Central memory CD4-positive, alpha-beta T cell (primary cell): ENCODE measurements around the gene BCL2A1.
"Not testable (repeated sequence)": the region's sequence is repeated elsewhere in the genome, so short reads cannot be mapped to it uniquely, and the experiment has no call there.

ENCODE experiments used
- DNase-seq: peaks from one replicate; pipeline ENCODE4 v3.0.0; 2022
- total RNA-seq, 3 experiments: gene quantifications; one replicate each; lab custom pipeline; 2026; lab: John Stamatoyannopoulos, UW

Gene BCL2A1
- total RNA-seq: 10.9 to 116 (median 21.4) reads per million in 3 experiments

DNA sequence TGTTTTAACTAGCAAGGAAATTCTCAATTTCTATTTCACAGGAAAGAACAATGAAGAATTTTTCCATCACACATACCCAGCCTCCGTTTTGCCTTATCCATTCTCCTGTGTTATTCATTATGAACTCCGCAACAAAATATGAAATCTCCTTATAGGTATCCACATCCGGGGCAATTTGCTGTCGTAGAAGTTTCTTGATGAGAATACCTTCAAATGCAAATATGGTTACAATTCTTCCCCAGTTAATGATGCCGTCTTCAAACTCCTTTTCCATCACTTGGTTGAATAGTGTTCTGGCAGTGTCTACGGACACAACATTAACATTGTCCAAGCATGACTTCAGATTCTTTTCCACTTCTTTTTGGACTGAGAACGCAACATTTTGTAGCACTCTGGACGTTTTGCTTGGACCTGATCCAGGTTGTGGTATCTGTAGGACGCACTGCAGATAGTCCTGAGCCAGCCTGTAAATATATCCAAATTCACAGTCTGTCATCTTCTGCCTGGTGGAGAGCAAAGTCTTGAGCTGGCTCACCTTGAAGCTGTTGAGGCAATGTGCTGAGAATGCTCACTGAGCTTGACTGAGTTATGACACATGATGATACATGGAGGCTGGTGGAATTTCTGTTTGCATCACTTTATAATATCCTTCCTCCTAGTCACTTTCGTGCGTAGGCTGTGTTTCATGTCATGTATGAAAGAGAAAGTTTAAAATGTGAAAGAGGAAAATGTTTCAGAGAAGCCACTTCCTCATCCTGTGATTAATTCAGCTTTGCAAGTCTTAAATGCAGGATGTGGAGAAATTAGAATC, at the start of gene BCL2A1:
BCL2A1 (minus strand) TSS at position 573 of the 811 bp plus-strand sequence; CDS start at position 496, 77 bp downstream.
- peak; percentile 75 for DNase-seq

DNA sequence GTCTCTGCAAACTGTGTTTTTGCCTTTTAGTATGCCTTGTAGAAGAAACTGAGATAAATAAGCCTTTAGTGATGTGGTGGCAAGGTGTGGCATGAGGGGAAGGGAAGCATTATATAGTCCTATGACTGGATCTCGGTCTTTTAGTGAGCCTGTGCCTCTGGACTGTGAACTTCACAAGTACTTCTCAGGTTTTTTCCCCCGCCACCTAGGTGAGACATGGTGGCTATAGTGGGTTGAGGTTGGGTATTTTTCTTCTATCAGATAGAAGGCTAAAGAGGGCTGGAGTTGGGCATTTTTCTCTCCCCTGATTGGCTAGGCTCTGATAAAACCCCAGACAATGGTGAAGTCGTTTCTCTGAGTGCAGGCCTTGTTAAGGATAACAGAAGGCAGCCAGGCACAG, 49.7 kb upstream of the BCL2A1 start:
- no peak for DNase-seq

DNA sequence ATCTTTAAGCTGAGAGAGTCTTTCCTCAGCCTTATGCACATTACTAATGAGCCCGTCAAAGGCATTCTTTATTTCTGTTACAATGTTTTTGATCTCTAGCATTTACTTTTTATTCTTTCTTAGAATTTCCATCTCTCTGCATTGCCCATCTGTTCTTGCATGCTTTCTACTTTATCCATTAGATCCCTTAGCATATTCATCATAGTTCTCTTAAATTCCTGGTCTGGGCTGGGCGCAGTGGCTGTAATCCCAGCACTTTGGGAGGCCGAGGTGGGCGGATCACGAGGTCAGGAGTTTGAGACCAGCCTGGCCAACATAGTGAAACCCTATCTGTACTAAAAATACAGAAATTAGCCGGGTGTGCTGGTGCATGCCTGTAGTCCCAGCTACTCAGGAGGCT, 49.2 kb upstream of the BCL2A1 start:
- DNase-seq: not testable (repeated sequence)

DNA sequence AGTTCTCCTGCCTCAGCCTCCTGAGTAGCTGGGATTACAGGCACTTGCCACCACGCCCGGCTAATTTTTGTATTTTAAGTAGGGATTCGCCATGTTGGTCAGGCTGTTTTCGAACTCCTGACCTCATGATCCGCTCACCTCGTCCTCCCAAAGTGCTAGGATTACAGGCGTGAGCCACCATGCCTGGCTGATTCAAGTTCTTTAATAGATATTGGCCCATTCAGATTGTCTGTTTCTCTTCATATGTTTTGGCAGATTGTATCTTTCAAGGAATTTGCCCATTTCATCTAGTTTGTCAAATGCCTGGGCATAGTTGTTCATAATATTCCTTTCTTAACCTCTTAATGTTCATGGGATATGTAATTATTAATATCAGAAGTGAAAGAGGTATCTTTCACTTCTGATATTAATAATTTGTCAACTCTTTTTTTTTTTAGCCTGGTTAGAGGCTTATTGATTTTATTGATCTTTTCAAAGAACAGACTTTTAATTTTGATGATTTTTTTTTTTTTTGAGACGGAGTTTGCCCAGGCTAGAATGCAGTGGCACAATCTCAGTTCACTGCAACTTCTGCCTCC, 48.3 kb upstream of the BCL2A1 start:
- no peak for DNase-seq

DNA sequence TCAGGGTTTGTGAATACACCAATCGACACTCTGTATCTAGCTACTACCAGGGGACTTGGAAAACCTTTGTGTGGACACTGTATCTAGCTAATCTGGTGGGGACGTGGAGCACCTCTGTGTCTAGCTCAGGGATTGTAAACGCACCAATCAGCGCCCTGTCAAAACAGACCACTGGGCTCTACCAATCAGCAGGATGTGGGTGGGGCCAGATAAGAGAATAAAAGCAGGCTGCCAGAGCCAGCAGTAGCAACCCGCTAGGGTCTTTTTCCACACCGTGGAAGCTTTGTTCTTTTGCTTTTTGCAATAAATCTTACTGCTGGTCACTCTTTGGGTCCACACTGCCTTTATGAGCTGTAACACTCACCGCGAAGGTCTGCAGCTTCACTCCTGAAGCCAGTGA, 46.1 kb upstream of the BCL2A1 start:
- not testable (repeated sequence) for DNase-seq

DNA sequence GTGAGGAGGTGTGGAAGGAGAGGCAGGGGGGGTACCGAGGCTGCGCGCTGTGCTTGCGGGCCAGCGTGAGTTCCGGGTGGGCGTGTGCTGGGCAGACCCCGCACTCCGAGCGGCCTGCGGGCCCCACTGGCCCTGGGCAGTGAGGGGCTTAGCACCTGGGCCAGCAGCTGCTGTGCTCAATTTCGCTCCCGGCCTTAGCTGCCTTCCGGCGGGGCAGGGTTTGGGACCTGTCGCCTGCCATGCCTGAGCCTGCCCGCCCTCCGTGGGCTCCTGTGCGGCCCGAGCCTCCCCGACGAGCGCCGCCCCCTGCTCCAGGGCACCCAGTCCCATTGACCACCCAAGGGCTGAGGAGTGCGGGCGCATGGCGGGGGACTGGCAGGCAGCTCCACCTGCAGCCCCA, 45.5 kb upstream of the BCL2A1 start:
- not testable (repeated sequence) for DNase-seq

DNA sequence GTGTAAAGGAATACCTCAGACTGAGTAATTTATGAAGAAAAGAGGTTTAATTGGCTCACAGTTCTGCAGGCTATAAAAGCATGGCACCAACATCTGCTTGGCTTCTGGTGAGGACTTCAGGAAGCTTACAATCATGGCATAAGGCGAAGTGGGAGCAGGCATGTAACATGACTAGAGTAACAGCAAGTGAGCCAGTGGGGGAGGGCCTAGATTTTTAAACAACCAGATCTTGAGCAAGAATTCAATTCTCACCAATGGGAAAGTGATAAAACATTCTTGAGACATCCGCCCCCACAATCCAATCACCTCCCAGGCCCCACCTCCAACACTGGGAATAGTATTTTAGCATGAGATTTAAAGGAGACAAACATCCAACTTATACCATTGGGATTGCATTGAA, 44.2 kb upstream of the BCL2A1 start:
- DNase-seq: no peak

DNA sequence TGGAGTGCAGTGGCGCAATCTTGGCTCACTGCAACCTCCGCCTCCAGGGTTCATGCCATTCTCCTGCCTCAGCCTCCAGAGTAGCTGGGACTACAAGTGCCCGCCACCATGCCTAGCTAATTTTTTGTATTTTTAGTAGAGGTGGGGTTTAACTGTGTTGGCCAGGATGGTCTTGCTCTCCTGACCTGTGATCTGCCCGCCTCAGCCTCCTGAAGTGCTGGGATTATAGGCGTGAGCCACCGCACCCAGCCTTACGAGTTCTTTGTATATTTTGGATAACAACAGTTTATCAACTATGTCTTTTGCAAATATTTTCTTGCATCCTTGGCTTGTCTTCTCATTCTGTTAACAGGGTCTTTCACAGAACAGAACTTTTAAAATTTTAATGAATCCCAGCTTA, 43.2 kb upstream of the BCL2A1 start:
- not testable (repeated sequence) for DNase-seq

DNA sequence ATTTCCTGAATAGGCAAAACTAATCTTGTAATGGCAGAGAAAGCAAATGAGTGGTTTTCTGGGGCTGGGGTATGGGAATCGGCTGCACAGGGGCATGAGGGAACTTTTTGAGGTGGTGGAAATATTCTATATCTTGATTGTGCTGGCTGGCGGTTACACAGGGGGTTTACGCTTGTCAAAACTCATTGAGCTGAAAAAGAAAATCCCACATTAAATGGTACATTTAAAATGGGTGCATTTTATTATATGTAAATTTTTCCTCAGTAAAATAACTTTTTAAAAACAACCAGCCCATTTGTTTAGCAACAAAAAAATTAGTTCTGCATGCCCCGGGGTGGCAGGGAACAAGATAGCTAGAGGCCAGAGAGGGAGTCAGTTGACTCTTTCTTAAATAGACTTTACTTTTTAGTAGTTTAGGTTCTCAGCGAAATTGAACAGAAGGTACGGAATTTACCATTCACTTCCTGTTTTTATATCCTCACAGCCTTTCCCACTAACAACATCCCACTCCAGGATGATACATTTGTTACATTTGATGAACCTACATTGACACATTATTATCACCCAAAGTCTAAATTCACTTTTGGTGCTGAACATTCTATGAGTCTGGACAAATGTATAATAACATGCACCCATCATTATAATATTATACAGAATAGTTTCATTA, 41.2 kb upstream of the BCL2A1 start:
- no peak for DNase-seq

DNA sequence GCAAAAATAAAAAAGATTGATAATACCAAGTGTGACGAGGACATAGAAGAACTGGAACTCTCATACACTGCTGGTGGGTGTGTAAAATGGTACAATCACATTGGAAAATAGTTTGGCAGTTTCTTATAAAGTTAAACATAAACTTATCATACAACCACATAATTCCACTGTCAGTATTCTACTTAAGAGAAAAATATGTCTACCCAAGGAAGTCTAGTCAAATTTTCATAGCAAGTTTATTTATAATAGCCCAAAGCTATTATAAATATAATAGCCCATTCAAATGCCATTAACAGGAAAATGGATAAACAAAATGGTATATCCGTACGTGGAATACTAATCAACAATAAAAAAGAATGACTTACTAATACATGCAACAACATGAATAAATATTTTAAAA, 40.6 kb upstream of the BCL2A1 start:
- DNase-seq: no peak

DNA sequence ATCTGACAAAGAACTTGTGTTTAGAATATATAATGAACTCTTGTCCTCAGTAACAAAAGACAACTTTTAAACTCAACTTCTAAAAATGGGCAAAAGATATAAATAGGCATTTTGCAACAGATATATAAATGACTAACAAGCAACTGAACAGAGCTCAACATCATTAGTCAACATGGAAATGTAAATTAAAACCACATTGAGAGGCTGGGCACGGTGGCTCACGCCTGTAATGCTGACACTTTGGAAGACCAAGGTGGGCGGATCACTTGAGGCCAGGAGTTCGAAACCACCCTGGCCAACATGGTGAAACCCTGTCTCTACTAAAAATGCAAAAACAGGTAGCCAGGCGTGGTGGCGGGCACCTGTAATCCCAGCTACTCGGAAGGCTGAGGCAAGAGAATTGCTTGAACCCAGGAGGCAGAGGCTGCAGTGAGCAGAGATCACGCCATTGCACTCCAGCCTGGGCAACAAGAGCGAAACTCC, 40.1 kb upstream of the BCL2A1 start:
- DNase-seq: not testable (repeated sequence)

DNA sequence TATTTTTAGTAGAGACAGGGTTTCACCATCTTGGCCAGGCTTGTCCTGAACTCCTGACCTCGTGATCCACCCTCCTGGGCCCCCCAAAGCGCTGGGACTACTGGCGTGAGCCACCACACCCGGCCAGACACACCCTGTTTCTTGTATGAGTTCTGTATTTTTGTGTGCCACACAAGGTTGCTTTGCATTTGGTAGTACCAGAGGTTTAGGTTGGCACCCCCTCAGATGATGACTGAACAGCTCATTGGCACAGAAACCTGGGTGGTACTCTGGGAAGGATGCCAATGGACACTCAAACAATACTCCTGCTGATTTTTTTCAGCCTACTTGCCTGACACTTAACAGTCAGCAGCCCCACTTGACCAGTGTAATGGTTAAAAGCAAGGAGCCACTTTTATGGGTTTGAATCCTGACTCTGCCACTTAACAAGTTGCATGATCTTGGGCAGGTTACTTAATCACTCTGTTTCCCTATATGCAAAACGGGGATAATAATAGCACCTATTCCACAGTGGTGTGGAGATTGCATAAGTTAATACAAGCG, 39.2 kb upstream of the BCL2A1 start:
- no peak for DNase-seq

DNA sequence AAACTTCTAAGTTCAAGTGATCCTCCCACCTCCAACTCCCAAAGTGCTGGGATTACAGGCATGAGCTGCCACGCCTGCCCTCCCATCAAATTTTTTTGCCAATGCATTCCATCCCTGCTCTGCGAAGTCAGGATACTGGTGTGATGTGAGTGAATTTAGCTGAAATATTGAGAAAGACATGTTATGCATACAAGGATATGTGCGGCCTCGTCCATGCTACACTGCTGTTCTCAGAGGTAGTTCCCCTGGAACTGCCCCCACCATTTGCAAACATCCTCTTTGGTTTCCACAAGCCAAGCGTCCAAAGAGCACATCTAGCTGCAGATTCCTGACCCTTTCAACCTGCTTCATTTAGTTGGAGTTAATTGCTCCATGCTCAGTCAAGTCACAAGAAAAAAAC, 36.5 kb upstream of the BCL2A1 start:
- no peak for DNase-seq

DNA sequence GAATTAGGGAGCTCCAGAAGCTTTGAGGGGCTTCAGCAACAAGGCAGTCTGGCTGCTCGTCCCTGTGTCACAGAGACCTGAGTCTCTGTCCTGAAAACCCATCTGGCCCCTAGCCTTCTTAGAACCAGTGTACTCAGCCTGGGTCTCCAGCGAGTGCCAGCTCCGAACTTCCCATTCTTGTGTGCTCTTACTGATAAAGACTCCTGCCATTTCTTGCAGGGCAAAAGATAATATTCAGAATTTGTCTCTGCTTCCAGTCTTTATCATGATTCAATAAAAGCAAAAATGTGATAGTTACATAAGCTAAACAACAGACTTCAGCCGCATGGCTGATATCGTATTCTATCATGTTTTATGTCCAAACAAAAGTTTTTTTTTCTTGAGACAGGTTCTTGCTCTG, 36.0 kb upstream of the BCL2A1 start:
- no peak for DNase-seq

DNA sequence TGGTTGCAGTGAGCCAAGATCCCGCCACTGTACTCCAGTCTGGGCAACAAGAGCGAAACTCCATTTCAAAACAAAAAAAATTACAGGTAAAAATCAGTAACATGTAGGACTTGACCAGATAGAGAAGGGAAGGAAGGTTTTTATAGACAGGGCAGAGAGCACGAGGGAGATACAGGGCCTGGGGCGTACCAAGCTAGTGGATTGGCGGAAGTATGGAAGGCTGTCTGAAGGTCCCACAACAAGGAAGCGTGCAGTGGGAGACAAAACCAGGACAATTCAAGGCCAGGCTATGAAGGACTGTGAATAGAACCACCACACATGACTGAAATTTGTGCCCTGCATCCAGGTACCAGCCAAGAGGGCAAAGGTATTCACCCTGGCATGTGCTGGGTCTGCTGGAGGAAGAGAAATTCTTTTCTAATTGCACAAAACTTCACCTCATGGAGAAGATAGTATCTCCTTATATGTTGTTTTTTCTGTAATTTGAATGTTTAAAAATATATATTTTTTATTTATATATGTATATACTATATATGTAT, 33.0 kb upstream of the BCL2A1 start:
- DNase-seq: no peak

DNA sequence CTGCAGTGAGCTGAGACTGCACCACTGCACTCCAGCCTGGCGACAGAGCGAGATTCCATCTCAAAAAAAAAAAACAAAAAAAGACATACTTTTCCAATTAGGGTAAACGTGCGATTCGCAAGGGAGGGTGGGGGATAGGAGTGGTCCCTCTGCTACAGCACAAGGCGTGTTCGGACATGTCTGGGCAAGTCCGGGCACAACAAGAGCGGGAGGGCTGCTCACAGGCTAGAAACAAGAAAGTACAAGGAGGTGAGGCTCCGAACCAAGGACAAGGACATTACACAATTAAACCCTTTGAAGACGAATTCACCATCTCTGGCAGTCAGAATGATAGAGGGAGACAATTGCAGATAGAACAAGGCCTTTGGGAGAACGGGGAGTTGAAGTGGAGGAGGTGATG, 32.2 kb upstream of the BCL2A1 start:
- no peak for DNase-seq

DNA sequence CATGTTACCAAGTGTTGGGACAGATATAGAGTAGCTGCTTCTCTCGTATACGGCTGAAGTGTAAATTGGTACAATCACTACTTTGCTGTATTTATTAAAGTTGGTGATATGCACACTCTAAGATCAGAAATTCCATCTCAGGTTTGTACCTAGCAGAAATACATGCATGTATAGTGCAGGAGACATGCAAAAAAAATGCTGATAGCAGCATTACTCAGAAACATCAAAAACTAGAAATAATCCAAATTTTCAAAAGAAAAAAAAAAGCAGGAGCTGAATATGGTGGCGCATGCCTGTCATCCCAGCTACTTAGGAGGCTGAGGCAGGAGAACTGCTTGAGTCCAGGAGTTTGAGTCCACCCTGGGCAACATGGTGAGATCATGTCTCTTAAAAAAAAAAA, 31.3 kb upstream of the BCL2A1 start:
- no peak for DNase-seq

DNA sequence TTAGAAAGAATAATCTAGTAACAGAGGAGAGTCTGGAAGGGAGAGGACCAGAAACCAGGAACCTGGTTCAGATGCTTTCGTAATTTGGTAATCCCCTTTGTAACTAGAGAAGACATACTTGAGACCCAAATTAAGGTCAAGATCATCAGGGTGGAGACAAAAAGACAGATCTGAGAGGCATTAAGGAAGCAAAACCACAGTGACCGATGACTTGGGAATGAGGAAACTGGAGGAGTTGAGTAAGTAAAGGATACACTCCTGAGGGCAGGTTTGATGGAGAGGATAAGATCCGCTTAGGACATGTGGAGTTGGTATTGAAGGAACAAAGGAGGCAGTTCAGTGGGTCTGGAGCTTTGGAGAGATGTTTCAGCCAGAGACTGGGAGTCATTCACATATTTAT, 23.6 kb upstream of the BCL2A1 start:
- no peak for DNase-seq

DNA sequence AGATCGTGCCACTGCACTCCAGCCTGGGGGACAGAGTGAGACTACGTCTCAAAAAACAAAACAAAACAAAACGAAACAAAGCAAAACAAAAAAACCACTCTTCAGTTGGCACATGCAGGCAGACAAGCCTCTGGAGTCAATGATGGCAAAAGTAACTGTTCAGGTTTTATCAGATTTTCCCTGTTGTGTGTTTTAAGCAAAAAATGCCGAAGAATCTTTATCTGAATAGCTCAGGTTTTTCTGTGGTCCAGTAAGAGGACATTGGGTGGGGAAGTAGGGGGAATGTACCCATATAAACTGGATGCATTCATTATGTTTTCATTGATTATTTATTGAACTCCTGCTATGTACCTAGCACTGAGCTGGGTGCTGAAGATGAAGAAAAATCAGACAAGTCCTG, 20.8 kb upstream of the BCL2A1 start:
- no peak for DNase-seq

DNA sequence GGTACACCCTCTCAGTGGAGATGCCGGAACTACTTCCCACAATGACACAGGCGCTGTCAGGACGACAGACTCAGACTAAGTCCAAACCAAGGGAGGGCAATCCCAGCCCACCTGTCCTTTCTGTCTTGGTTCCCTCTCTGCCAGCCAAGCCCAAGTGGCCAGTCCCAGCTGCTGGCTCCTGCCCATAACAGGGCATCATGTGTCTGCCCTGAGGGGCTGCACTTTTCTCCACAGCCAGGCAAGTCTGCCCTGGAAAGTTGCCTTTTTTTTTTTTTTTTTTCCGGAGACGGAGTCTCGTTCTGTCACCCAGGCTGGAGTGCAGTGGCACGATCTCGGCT, 20.0 kb upstream of the BCL2A1 start:
- no peak for DNase-seq

DNA sequence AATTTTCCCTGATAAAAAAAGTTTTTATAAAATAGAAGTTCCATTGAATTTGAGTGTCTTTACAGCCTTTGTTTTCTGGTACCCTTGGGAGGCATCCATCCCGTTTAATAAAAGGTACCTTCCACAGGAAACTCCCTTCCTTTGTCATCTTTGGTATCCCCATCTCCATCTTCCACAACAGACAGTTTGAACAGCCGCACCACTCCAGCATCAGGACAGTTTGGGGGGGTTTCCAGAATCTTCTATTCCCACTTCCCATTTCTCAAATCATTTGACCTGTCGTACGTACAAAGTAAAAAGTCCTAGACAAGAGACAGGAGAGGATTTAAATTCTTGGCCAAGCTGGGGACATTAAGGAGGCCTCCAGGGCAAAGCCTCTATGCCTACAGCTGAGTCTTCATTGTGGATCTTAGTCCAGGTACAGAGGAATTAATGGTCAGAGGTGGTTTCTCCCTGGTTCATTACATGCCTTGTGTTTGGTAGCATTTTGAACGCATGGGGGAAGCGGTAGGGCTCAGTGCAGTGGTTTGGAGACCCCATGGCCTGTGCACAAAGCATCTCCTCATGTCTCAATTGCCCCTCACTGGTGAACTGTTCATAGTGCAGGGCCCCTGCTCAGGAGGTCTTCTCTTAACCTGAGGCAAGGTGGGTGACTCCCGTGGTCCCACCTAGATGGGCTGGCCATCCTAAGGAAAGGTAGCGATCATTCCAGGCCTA, 19.4 kb upstream of the BCL2A1 start:
- no peak for DNase-seq

DNA sequence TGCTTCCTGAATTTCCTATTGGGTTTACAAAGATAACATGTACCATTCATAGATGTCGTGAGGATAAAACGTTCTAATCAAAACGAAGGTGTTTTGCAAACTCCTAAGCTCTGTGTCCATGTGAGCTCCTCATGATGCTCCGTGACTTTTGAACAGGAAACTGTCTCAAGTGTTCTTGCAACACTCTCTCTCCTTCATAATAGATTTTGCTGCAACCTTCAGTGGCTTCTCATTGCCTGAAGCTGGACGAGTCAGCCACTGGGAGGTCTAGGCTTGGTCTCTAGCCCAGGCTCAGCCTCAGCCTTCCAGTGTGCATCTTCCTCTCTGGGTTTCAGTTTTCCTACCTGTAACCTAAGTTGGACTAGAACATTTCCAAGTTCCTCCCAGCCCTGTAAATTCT, 18.7 kb upstream of the BCL2A1 start:
- DNase-seq: no peak

DNA sequence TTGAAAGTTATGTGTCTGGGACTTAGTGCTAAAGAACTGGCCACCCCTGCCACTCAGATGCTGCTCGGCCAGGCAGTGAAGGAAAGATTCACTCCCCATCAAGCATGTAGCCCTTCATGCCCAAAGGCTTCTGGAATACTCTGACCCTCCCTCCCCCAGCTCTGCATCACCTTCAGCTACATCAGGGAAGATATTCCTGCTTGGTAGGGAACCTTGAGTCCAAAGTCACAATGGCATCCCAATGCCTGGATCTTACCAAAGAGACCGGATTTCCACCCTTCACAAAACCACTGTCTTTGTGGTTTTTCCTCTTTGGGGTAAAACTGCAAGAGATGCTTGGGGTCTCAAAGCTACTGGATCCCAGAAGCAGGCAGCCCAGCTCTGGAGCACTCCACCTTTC, 18.2 kb upstream of the BCL2A1 start:
- no peak for DNase-seq
